ENCODE data around the gene PXDC1. TPM values are rescaled to one million over a fixed set of nuclear protein-coding genes. Genes with fewer than 3 reads are reported as not detected.

Gene PXDC1
- total RNA-seq, 1 experiment from 2014 or later = 6.3 TPM

DNA sequence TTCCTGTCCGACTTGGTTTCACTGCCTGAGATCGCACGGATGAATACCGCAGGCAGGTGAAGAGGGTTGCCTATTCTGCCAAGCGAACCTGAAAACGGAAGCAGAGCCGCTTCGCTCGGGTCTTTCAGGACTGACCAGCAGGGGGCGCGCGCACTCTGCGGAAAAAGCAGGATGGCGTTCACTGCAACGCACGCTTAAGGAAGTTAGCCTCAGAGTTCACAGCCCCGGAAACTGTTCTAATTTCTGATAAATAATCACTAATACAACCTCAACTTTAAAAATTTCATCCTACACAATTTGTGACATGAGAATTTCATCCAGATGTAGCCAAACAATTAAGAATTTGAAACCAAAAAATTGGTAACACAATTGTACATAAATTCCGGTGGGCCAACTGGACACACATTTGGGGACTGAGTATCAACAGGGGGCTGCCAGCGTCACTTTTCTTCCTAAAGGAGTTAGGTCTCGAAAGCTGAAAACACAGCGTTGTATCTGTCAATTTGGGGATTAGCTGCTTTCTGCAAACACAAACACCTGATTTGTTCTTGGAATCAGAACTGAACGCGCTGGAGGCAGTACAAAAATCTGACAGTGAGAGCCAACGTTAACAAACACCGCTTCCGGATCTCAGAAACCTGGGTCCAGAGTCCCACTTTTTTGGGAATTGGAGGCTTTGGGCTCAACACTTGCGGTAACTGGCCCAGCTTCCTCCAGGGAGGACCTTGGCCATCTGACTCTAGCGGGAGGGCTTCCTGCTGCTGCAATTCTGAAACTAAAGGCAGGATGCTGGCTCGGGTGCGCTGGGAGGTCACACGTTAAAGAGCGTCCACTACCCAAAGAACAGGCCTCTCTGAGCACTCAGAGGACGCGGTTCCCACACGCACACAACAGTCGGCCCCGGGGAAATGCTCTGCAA, 8.8 kb downstream of the PXDC1 start (continued):
- TF ChIP-seq, protein P1, sequence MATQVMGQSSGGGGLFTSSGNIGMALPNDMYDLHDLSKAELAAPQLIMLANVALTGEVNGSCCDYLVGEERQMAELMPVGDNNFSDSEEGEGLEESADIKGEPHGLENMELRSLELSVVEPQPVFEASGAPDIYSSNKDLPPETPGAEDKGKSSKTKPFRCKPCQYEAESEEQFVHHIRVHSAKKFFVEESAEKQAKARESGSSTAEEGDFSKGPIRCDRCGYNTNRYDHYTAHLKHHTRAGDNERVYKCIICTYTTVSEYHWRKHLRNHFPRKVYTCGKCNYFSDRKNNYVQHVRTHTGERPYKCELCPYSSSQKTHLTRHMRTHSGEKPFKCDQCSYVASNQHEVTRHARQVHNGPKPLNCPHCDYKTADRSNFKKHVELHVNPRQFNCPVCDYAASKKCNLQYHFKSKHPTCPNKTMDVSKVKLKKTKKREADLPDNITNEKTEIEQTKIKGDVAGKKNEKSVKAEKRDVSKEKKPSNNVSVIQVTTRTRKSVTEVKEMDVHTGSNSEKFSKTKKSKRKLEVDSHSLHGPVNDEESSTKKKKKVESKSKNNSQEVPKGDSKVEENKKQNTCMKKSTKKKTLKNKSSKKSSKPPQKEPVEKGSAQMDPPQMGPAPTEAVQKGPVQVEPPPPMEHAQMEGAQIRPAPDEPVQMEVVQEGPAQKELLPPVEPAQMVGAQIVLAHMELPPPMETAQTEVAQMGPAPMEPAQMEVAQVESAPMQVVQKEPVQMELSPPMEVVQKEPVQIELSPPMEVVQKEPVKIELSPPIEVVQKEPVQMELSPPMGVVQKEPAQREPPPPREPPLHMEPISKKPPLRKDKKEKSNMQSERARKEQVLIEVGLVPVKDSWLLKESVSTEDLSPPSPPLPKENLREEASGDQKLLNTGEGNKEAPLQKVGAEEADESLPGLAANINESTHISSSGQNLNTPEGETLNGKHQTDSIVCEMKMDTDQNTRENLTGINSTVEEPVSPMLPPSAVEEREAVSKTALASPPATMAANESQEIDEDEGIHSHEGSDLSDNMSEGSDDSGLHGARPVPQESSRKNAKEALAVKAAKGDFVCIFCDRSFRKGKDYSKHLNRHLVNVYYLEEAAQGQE (IDR thresholded peaks at IDR 0.05; ENCODE audit: low read depth) = no peak
- TF ChIP-seq, protein P2, sequence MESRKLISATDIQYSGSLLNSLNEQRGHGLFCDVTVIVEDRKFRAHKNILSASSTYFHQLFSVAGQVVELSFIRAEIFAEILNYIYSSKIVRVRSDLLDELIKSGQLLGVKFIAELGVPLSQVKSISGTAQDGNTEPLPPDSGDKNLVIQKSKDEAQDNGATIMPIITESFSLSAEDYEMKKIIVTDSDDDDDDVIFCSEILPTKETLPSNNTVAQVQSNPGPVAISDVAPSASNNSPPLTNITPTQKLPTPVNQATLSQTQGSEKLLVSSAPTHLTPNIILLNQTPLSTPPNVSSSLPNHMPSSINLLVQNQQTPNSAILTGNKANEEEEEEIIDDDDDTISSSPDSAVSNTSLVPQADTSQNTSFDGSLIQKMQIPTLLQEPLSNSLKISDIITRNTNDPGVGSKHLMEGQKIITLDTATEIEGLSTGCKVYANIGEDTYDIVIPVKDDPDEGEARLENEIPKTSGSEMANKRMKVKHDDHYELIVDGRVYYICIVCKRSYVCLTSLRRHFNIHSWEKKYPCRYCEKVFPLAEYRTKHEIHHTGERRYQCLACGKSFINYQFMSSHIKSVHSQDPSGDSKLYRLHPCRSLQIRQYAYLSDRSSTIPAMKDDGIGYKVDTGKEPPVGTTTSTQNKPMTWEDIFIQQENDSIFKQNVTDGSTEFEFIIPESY (IDR thresholded peaks at IDR 0.05; ENCODE audit: extremely low read depth, insufficient replicate concordance, low read length) = no peak
- no peak for TF ChIP-seq POLR2AphosphoS5 (IDR thresholded peaks at IDR 0.05; ENCODE audit: low read depth, low read length)
- no peak for TF ChIP-seq ZNF274 (IDR thresholded peaks at IDR 0.05; ENCODE audit: low read depth, low read length)
- TF ChIP-seq POLR2A (IDR thresholded peaks at IDR 0.05; ENCODE audit: borderline replicate concordance, extremely low read depth, insufficient read depth, insufficient read length) = no peak
- TF ChIP-seq EGR1 (IDR thresholded peaks at IDR 0.05; ENCODE audit: low read depth) = no peak
- TF ChIP-seq RAD21 (IDR thresholded peaks at IDR 0.05; ENCODE audit: low read depth) = peak; percentile 98
- TF ChIP-seq ZFX (IDR thresholded peaks at IDR 0.05) = no peak
- TF ChIP-seq SIN3A (IDR thresholded peaks at IDR 0.05; ENCODE audit: low read depth) = no peak
